ENCODE measurements around the gene DCP2. TPM values are rescaled to one million over a fixed set of nuclear protein-coding genes. Genes with fewer than 3 reads are reported as not detected.

The DCP2 gene
- total RNA-seq (10 to 100 TPM; 38.0 to 59.3 TPM), polyA plus RNA-seq (1 to 10 TPM; 6.0 to 9.9 TPM)
- long read RNA-seq, donor 1, partial matches to known transcripts: 3 of 17 reads
- long read RNA-seq, donor 1, other reads (novel, unspliced or antisense): 12 of 17 reads
- long read RNA-seq, donor 2, full-length matches to known transcripts: 1 of 10 reads
- long read RNA-seq, donor 2, partial matches to known transcripts: 2 of 10 reads
- long read RNA-seq, donor 2, other reads (novel, unspliced or antisense): 7 of 10 reads

- ATAC-seq (ENCODE audit: low FRiP score) (peak; percentile 100), DNase-seq (peak; percentile 96 to 98)
- intact Hi-C loops (cut with DNase I): loop anchor here in 1 of 2 donors (5.0 kb wide), 2 partner anchors 54 to 114 kb away; partner anchors contain the start of genes REEP5 and SRP19
- Histone ChIP-seq H3K4me1 (ENCODE audit: control insufficient read depth in 1 of 2, insufficient read depth in 2 of 2, low read length in 2 of 2) (peaks cover 0 to 2% of the 10 kb centered on the region in 2 donors), H3K4me3 (ENCODE audit: low read length in 2 of 2) (peak within 1 kb of the TSS; percentile 78 to 89), H3K27ac (ENCODE audit: low read depth in 1 of 2, low read length in 2 of 2) (peak within 1 kb of the TSS; percentile 19 to 73), H3K9me3 (ENCODE audit: control insufficient read depth, low read length) (no peaks in the 10 kb centered on the region), H3K27me3 (ENCODE audit: control insufficient read depth in 1 of 2, insufficient read depth in 2 of 2, low read length in 1 of 2) (no peaks in the 10 kb centered on the region), H3K36me3 (ENCODE audit: control insufficient read depth in 1 of 2, insufficient read depth in 2 of 2, low read length in 1 of 2) (peaks cover 0 to 2% of the 10 kb centered on the region in 2 donors)
- 0% methylated on average over 75 of the region's 75 CpGs for WGBS, 2 donors
These were observed at the start of gene DCP2 for GRCh38 chr5:112976432-112977309. DCP2 (plus strand) TSS chr5:112976798; CDS start chr5:112976934, 136 bp downstream.

- H3K27ac ChIP-seq (ENCODE audit: low read depth in 1 of 2, low read length in 2 of 2): no peak overlapping the region
- 91 to 95% methylated on average over 4 of the region's 4 CpGs for WGBS, 2 donors
These were observed 47.1 kb upstream of the DCP2 start for GRCh38 chr5:112929336-112930081.

GRCh38 chr5:112930082-112930344 lies 46.6 kb upstream of the DCP2 start:
- Histone ChIP-seq H3K4me1 (ENCODE audit: control insufficient read depth in 1 of 2, insufficient read depth in 2 of 2, low read length in 2 of 2) (no peaks in the 10 kb centered on the region), H3K36me3 (ENCODE audit: control insufficient read depth in 1 of 2, insufficient read depth in 2 of 2, low read length in 1 of 2) (no peaks in the 10 kb centered on the region), H3K27ac (ENCODE audit: low read depth in 1 of 2, low read length in 2 of 2) (no peak overlapping the region), H3K9me3 (ENCODE audit: control insufficient read depth, low read length) (no peaks in the 10 kb centered on the region), H3K27me3 (ENCODE audit: control insufficient read depth in 1 of 2, insufficient read depth in 2 of 2, low read length in 1 of 2) (no peaks in the 10 kb centered on the region), H3K4me3 (ENCODE audit: low read length in 2 of 2) (no peak overlapping the region)
- intact Hi-C loops (cut with DNase I): no loop called here
- ATAC-seq (ENCODE audit: low FRiP score) (no peak), DNase-seq (no peak)
- WGBS, 2 donors: 88% methylated on average over 1 of the region's 1 CpG; no CpG with 5 or more reads in 1 of the 2 donors

More at GRCh38 chr5:112929336-112930081, 47.1 kb upstream of the DCP2 start:
- ATAC-seq (ENCODE audit: low FRiP score) (no peak), DNase-seq (no peak)
- Histone ChIP-seq H3K4me3 (ENCODE audit: low read length in 2 of 2) (no peak overlapping the region), H3K4me1 (ENCODE audit: control insufficient read depth in 1 of 2, insufficient read depth in 2 of 2, low read length in 2 of 2) (no peaks in the 10 kb centered on the region), H3K36me3 (ENCODE audit: control insufficient read depth in 1 of 2, insufficient read depth in 2 of 2, low read length in 1 of 2) (no peaks in the 10 kb centered on the region), H3K27me3 (ENCODE audit: control insufficient read depth in 1 of 2, insufficient read depth in 2 of 2, low read length in 1 of 2) (no peaks in the 10 kb centered on the region), H3K9me3 (ENCODE audit: control insufficient read depth, low read length) (no peaks in the 10 kb centered on the region)
- intact Hi-C loops (cut with DNase I): no loop called here

- intact Hi-C loops (cut with DNase I): no loop called here
These were observed 45.1 kb upstream of the DCP2 start for GRCh38 chr5:112931473-112931872.

GRCh38 chr5:112933105-112933504 lies 43.5 kb upstream of the DCP2 start:
- no peak overlapping the region for H3K27ac ChIP-seq (ENCODE audit: low read depth in 1 of 2, low read length in 2 of 2)
- H3K36me3 ChIP-seq (ENCODE audit: control insufficient read depth in 1 of 2, insufficient read depth in 2 of 2, low read length in 1 of 2): no peaks in the 10 kb centered on the region
- no peaks in the 10 kb centered on the region for H3K9me3 ChIP-seq (ENCODE audit: control insufficient read depth, low read length)
- no peaks in the 10 kb centered on the region for H3K27me3 ChIP-seq (ENCODE audit: control insufficient read depth in 1 of 2, insufficient read depth in 2 of 2, low read length in 1 of 2)
- ATAC-seq (ENCODE audit: low FRiP score) (no peak), DNase-seq (no peak)
- H3K4me1 ChIP-seq (ENCODE audit: control insufficient read depth in 1 of 2, insufficient read depth in 2 of 2, low read length in 2 of 2): no peaks in the 10 kb centered on the region
- WGBS, 2 donors: 73 to 81% methylated on average over 1 of the region's 1 CpG
- H3K4me3 ChIP-seq (ENCODE audit: low read length in 2 of 2): no peak overlapping the region
- intact Hi-C loops (cut with DNase I): no loop called here

More at GRCh38 chr5:112931473-112931872, 45.1 kb upstream of the DCP2 start:
- no peaks in the 10 kb centered on the region for H3K27me3 ChIP-seq (ENCODE audit: control insufficient read depth in 1 of 2, insufficient read depth in 2 of 2, low read length in 1 of 2)
- no peak overlapping the region for H3K4me3 ChIP-seq (ENCODE audit: low read length in 2 of 2)
- H3K9me3 ChIP-seq (ENCODE audit: control insufficient read depth, low read length): no peaks in the 10 kb centered on the region
- no peak for DNase-seq
- WGBS, 2 donors: 50 to 61% methylated on average over 2 of the region's 2 CpGs
- H3K4me1 ChIP-seq (ENCODE audit: control insufficient read depth in 1 of 2, insufficient read depth in 2 of 2, low read length in 2 of 2): no peaks in the 10 kb centered on the region
- no peak for ATAC-seq (ENCODE audit: low FRiP score)
- H3K27ac ChIP-seq (ENCODE audit: low read depth in 1 of 2, low read length in 2 of 2): no peak overlapping the region
- no peaks in the 10 kb centered on the region for H3K36me3 ChIP-seq (ENCODE audit: control insufficient read depth in 1 of 2, insufficient read depth in 2 of 2, low read length in 1 of 2)

- DNase-seq (no peak), ATAC-seq (ENCODE audit: low FRiP score) (no peak)
- no peaks in the 10 kb centered on the region for H3K36me3 ChIP-seq (ENCODE audit: control insufficient read depth in 1 of 2, insufficient read depth in 2 of 2, low read length in 1 of 2)
- 90 to 94% methylated on average over 1 of the region's 1 CpG for WGBS, 2 donors
- H3K4me1 ChIP-seq (ENCODE audit: control insufficient read depth in 1 of 2, insufficient read depth in 2 of 2, low read length in 2 of 2): no peaks in the 10 kb centered on the region
- intact Hi-C loops (cut with DNase I): no loop called here
- no peak overlapping the region for H3K4me3 ChIP-seq (ENCODE audit: low read length in 2 of 2)
- H3K27ac ChIP-seq (ENCODE audit: low read depth in 1 of 2, low read length in 2 of 2): no peak overlapping the region
- H3K9me3 ChIP-seq (ENCODE audit: control insufficient read depth, low read length): no peaks in the 10 kb centered on the region
- H3K27me3 ChIP-seq (ENCODE audit: control insufficient read depth in 1 of 2, insufficient read depth in 2 of 2, low read length in 1 of 2): no peaks in the 10 kb centered on the region
These were observed 42.8 kb upstream of the DCP2 start for GRCh38 chr5:112933651-112934365.

GRCh38 chr5:112934366-112934663 lies 42.3 kb upstream of the DCP2 start:
- ATAC-seq (ENCODE audit: low FRiP score) (no peak), DNase-seq (no peak)
- no peak overlapping the region for H3K27ac ChIP-seq (ENCODE audit: low read depth in 1 of 2, low read length in 2 of 2)
- no peak overlapping the region for H3K4me3 ChIP-seq (ENCODE audit: low read length in 2 of 2)
- intact Hi-C loops (cut with DNase I): no loop called here
- no peaks in the 10 kb centered on the region for H3K9me3 ChIP-seq (ENCODE audit: control insufficient read depth, low read length)
- H3K4me1 ChIP-seq (ENCODE audit: control insufficient read depth in 1 of 2, insufficient read depth in 2 of 2, low read length in 2 of 2): no peaks in the 10 kb centered on the region
- no peaks in the 10 kb centered on the region for H3K27me3 ChIP-seq (ENCODE audit: control insufficient read depth in 1 of 2, insufficient read depth in 2 of 2, low read length in 1 of 2)
- no peaks in the 10 kb centered on the region for H3K36me3 ChIP-seq (ENCODE audit: control insufficient read depth in 1 of 2, insufficient read depth in 2 of 2, low read length in 1 of 2)

GRCh38 chr5:112935675-112936074 lies 40.9 kb upstream of the DCP2 start:
- H3K9me3 ChIP-seq (ENCODE audit: control insufficient read depth, low read length): no peaks in the 10 kb centered on the region
- 61 to 62% methylated on average over 5 of the region's 5 CpGs for WGBS, 2 donors
- H3K27ac ChIP-seq (ENCODE audit: low read depth in 1 of 2, low read length in 2 of 2): no peak overlapping the region
- no peaks in the 10 kb centered on the region for H3K27me3 ChIP-seq (ENCODE audit: control insufficient read depth in 1 of 2, insufficient read depth in 2 of 2, low read length in 1 of 2)
- intact Hi-C loops (cut with DNase I): no loop called here
- no peak overlapping the region for H3K4me3 ChIP-seq (ENCODE audit: low read length in 2 of 2)
- no peaks in the 10 kb centered on the region for H3K4me1 ChIP-seq (ENCODE audit: control insufficient read depth in 1 of 2, insufficient read depth in 2 of 2, low read length in 2 of 2)
- no peaks in the 10 kb centered on the region for H3K36me3 ChIP-seq (ENCODE audit: control insufficient read depth in 1 of 2, insufficient read depth in 2 of 2, low read length in 1 of 2)
- no peak for DNase-seq
- no peak for ATAC-seq (ENCODE audit: low FRiP score)

Measured in aorta (tissue), 5 donors.